Skeletal muscle satellite cell (primary cell): ENCODE results near the gene MVB12A.

ENCODE experiments used
- H3K27me3 ChIP-seq: 2 replicates; pipeline ENCODE4 v1.7.0; 2013; ENCODE audit warnings: low read length; ENCODE audit not compliant: control insufficient read depth, insufficient read depth
- H3K36me3 ChIP-seq: 2 replicates; pipeline ENCODE4 v1.7.0; 2013; ENCODE audit warnings: mild to moderate bottlenecking, control low read depth, low read length; ENCODE audit not compliant: insufficient read depth
- H3K4me1 ChIP-seq: 2 replicates; pipeline ENCODE4 v1.7.0; 2013; ENCODE audit warnings: low read length; ENCODE audit not compliant: control insufficient read depth, insufficient read depth
- H3K4me2 ChIP-seq: 2 replicates; pipeline ENCODE4 v1.7.0; 2013; ENCODE audit warnings: mild to moderate bottlenecking, low read length
- H3K4me3 ChIP-seq: 2 replicates; pipeline ENCODE4 v1.7.0; 2013; ENCODE audit warnings: low read length
- H3K9ac ChIP-seq: 2 replicates; pipeline ENCODE4 v1.7.0; 2013; ENCODE audit warnings: mild to moderate bottlenecking, low read depth, low read length, moderate library complexity
- H3K9me3 ChIP-seq: replicated peaks from 2 replicates; pipeline ENCODE4 v1.7.0; 2013; ENCODE audit warnings: mild to moderate bottlenecking, control low read depth, low read length

Gene MVB12A

GRCh38 chr19:17468302-17469091, 48.6 kb downstream of the MVB12A start:
- H3K36me3 ChIP-seq = no peaks in the 10 kb centered on the region
- peak overlapping the region; percentile 62 for H3K9ac ChIP-seq
- peak overlapping the region; percentile 86 for H3K4me3 ChIP-seq

GRCh38 chr19:17469092-17469480, 49.2 kb downstream of the MVB12A start:
- Histone ChIP-seq H3K9ac (peak overlapping the region; percentile 62), H3K36me3 (no peaks in the 10 kb centered on the region), H3K27me3 (peaks cover 4% of the 10 kb centered on the region), H3K4me1 (peaks cover 23% of the 10 kb centered on the region), H3K9me3 (no peaks in the 10 kb centered on the region), H3K4me2 (peak overlapping the region; percentile 99), H3K4me3 (peak overlapping the region; percentile 86)

More at GRCh38 chr19:17468302-17469091, 48.6 kb downstream of the MVB12A start:
- Histone ChIP-seq H3K27me3 (peaks cover 4% of the 10 kb centered on the region), H3K4me2 (peak overlapping the region; percentile 99), H3K9me3 (no peaks in the 10 kb centered on the region), H3K4me1 (peaks cover 23% of the 10 kb centered on the region)

DNA sequence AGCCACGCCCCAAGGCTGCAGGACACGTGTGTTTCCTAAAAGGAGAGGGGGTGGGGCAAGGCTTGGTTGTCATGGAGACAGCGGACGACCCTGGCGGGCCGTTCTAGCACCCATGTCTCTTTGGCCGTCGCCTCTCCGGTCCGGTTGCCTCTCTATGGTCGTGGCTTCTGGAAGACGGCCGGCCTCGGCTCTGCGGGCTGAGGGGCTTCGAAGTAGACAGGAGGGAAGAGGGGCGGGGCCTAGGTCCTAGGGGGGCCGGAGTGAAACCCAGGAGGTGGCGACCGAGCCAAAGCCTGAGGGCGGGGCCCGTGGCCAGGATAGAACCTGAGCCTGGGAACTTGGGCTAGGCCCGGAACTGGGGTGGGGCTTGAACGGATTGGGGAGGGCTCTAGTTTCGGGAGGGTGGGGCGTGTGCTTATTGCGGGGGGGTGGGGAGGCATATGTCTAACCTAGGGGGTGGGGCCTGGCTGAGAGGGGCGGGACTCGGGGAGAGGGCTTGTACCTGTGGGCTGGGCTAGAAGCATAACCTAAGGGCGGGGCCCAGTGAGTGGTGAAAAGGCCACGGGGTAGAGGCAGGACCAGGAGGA, 49.7 kb downstream of the MVB12A start:
- Histone ChIP-seq H3K4me1 (peaks cover 23% of the 10 kb centered on the region), H3K36me3 (no peaks in the 10 kb centered on the region), H3K4me3 (peak overlapping the region; percentile 86), H3K27me3 (peaks cover 2% of the 10 kb centered on the region), H3K9ac (peak overlapping the region; percentile 62), H3K4me2 (peak overlapping the region; percentile 99), H3K9me3 (no peaks in the 10 kb centered on the region)

GRCh38 chr19:17470068-17470841, 50.4 kb downstream of the MVB12A start, which contains the start of gene SLC27A1:
SLC27A1 (plus strand) TSS chr19:17470524; CDS start chr19:17470541, 17 bp downstream.
- H3K9ac ChIP-seq = peak within 1 kb of the TSS; percentile 81
- peak within 1 kb of the TSS; percentile 99 for H3K4me2 ChIP-seq
- H3K36me3 ChIP-seq = no peaks in the 10 kb centered on the region
- peaks cover 27% of the 10 kb centered on the region for H3K4me1 ChIP-seq
- peak within 1 kb of the TSS; percentile 86 for H3K4me3 ChIP-seq
- H3K27me3 ChIP-seq = no peaks in the 10 kb centered on the region
- H3K9me3 ChIP-seq = no peaks in the 10 kb centered on the region

DNA sequence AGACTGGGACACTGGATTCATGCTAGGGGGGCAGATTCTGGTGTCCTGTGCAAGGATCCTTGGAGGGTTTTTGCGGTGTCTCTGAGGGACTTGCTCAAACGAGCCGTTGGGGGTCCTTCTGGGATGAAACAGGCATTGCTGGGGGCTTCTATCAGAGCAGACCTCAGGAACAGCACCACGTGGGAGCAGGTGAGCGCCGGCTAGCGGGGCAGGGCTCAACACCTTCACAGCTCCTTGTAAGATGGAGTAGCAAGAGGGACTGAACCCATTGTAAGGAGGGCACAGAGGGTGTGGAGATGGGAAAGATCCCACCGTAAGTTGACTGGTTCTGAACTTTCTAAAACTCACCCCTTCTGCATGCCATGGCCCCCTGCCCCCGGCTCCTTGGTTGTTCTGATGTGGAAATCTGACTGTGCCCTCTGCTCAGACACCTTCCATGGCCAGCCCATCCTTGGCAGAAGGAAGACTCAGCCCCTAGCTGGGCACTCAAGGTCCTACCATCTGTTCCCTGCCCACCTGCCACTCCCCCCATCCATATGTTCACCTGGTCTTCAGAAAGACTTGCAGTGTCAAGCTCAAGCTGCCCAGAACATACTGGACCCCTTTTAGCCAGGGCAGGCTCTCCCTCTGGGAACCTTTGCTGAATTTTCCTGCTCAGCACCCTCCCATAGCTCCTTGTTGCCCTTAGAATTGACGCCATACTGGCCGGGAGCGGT, 51.7 kb downstream of the MVB12A start:
- peak overlapping the region; percentile 99 for H3K4me2 ChIP-seq
- no peaks in the 10 kb centered on the region for H3K9me3 ChIP-seq
- no peaks in the 10 kb centered on the region for H3K27me3 ChIP-seq
- no peaks in the 10 kb centered on the region for H3K36me3 ChIP-seq
- H3K9ac ChIP-seq = peak overlapping the region; percentile 81
- H3K4me3 ChIP-seq = peak overlapping the region; percentile 86
- H3K4me1 ChIP-seq = peaks cover 31% of the 10 kb centered on the region

- peaks cover 35% of the 10 kb centered on the region for H3K4me1 ChIP-seq
- H3K27me3 ChIP-seq = no peaks in the 10 kb centered on the region
- no peak overlapping the region for H3K4me2 ChIP-seq
- H3K9me3 ChIP-seq = no peaks in the 10 kb centered on the region
- no peaks in the 10 kb centered on the region for H3K36me3 ChIP-seq
- H3K9ac ChIP-seq = no peak overlapping the region
- H3K4me3 ChIP-seq = no peak overlapping the region
These were observed 53.2 kb downstream of the MVB12A start for GRCh38 chr19:17473041-17473440.
